ENCODE data around the gene MSRB3. TPM values are rescaled to one million over a fixed set of nuclear protein-coding genes. Genes with fewer than 3 reads are reported as not detected.

MSRB3 gene
- total and polyA plus RNA-seq, 2 experiments from 2014 or later: 0.95 to 1.7 TPM

GRCh38 chr12:65307169-65307501, 28.7 kb downstream of the MSRB3 start:
- no peak overlapping the region for H3K27ac ChIP-seq (ENCODE audit: low read depth)
- H3K4me1 ChIP-seq (ENCODE audit: insufficient read depth): peaks cover 8% of the 10 kb centered on the region
- Mint-ChIP-seq H3K27me3 (ENCODE audit: insufficient read depth, low read depth, poor library complexity) (no peaks in the 10 kb centered on the region), H3K27ac (no peak overlapping the region), H3K9me3 (no peaks in the 10 kb centered on the region), H3K4me3 (no peak overlapping the region), H3K4me1 (peaks cover 10% of the 10 kb centered on the region), H3K36me3 (ENCODE audit: low read depth) (no peaks in the 10 kb centered on the region)
- DNase-seq (ENCODE audit: low spot score): no peak
- H3F3A ChIP-seq (replicated peaks; ENCODE audit: low read depth): no peaks in the 10 kb centered on the region
- no peak overlapping the region for H3K4me2 ChIP-seq
- no peaks in the 10 kb centered on the region for H3K27me3 ChIP-seq (ENCODE audit: insufficient read depth)
- H3K79me2 ChIP-seq (replicated peaks; ENCODE audit: insufficient read depth): no peaks in the 10 kb centered on the region
- H3K4me3 ChIP-seq: no peak overlapping the region
- TF ChIP-seq ZNF462 (CRISPR knock-in tag; IDR thresholded peaks at IDR 0.05) (no peak), CTCF (conservative IDR thresholded peaks at IDR 0.05; ENCODE audit: low read depth in 2 of 2) (no peak), EZH2 (IDR thresholded peaks at IDR 0.05; ENCODE audit: low read depth, unreplicated experiment) (no peak), STAT1 (IDR thresholded peaks at IDR 0.05; ENCODE audit: unreplicated experiment) (no peak), JUNB (IDR thresholded peaks at IDR 0.05; ENCODE audit: unreplicated experiment) (no peak), EZH2phosphoT487 (IDR thresholded peaks at IDR 0.05; ENCODE audit: unreplicated experiment) (no peak), NANOG (IDR thresholded peaks at IDR 0.05; ENCODE audit: borderline replicate concordance) (no peak), REST (IDR thresholded peaks at IDR 0.05; ENCODE audit: unreplicated experiment) (no peak), ETS1 (IDR thresholded peaks at IDR 0.05) (no peak), ZNF114 (CRISPR knock-in tag; IDR thresholded peaks at IDR 0.05) (no peak), POLR2AphosphoS5 (IDR thresholded peaks at IDR 0.05; ENCODE audit: low read depth) (no peak), CREB1 (CRISPR knock-in tag; IDR thresholded peaks at IDR 0.05; ENCODE audit: low read depth) (no peak)
- H2AFZ ChIP-seq: no peak overlapping the region
- H3K9me2 ChIP-seq (ENCODE audit: insufficient read depth): no peaks in the 10 kb centered on the region
- H4K20me1 ChIP-seq (replicated peaks; ENCODE audit: insufficient read depth): no peaks in the 10 kb centered on the region
- no peaks in the 10 kb centered on the region for H3K36me3 ChIP-seq (ENCODE audit: insufficient read depth)
- ATAC-seq: no peak
